ENCODE data around the gene ACOT7. TPM values are rescaled to one million over a fixed set of nuclear protein-coding genes. Genes with fewer than 3 reads are reported as not detected.

ACOT7 gene
- total and polyA plus RNA-seq, 3 donors from 2014 or later = 50.3 to 72.8 (median 52.5) TPM

DNA sequence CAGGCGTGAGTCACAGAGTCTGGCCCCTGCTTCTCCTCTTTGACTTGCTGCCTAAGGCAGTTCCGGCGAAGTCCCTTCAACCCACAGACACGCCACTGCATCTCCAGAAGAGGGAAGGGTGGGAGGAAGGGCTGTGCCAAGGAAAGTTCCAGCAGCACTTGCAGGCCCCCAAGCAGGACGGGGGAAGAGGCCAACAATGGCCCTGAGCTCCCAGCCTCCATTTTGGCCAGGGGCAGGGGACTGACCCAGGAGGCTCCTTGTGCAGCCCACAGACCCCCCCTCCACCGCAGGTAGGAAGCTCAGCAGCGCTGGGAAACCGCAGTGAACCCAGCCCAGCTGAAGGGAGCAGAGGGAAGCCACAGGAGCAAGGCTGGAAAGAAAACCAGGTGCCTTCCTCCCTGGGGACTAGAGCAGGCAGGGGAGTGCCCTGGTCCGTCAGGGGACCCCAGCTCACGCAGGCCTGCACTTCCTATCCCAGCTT is 35.4 kb downstream of the ACOT7 start:
- Histone ChIP-seq H3K36me3 (ENCODE audit: low read depth, missing control alignments) (no peaks in the 10 kb centered on the region), H3K4me3 (no peak overlapping the region), H3K9me3 (no peaks in the 10 kb centered on the region), H3K4me1 (peaks cover 35% of the 10 kb centered on the region), H3K27me3 (no peaks in the 10 kb centered on the region), H3K27ac (no peak overlapping the region)
- TF ChIP-seq, protein P1, sequence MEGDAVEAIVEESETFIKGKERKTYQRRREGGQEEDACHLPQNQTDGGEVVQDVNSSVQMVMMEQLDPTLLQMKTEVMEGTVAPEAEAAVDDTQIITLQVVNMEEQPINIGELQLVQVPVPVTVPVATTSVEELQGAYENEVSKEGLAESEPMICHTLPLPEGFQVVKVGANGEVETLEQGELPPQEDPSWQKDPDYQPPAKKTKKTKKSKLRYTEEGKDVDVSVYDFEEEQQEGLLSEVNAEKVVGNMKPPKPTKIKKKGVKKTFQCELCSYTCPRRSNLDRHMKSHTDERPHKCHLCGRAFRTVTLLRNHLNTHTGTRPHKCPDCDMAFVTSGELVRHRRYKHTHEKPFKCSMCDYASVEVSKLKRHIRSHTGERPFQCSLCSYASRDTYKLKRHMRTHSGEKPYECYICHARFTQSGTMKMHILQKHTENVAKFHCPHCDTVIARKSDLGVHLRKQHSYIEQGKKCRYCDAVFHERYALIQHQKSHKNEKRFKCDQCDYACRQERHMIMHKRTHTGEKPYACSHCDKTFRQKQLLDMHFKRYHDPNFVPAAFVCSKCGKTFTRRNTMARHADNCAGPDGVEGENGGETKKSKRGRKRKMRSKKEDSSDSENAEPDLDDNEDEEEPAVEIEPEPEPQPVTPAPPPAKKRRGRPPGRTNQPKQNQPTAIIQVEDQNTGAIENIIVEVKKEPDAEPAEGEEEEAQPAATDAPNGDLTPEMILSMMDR (IDR thresholded peaks at IDR 0.05) = no peak
- TF ChIP-seq POLR2A (IDR thresholded peaks at IDR 0.05) = no peak
- intact Hi-C loops (cut with DNase I; ENCODE audit: low total_unique reads) = no loop called here
- WGBS, 2 donors = 91% methylated on average over 4 to 10 of the region's 10 CpGs
- DNase-seq = no peak

DNA sequence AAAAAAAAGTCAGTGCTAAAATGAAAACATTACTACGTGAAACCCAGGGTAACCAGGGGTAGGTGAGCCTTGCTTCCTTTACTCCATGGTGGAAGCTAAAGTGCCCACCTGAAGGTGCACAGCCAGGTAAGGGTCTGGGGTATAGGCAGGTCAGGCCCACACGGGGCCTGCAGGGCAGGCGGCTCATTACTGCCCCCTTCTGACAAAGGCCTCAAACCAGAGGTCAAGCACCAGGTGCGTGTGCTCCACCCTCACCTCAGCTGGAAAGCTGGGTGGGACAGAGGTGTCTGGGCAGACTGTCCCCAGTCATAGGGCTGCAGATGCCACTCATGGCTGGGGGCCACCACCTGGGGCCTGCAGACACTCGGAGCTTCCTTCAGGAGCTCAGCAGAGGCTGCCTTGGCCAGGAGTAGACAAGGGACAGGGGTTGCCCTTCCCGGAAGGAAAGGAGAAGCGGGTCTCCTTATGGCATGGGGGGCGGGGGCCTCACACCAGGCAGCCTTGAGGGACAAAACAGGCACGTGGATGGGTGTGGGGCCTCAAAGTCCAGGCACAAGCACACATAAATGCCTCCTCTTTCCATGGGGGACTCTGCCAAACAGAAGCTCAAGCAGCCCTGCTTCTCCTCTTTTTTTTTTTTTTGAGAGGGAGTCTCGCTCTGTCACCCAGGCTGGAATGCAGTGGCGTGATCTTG is 36.2 kb downstream of the ACOT7 start:
- Histone ChIP-seq H3K4me1 (peaks cover 35% of the 10 kb centered on the region), H3K9me3 (no peaks in the 10 kb centered on the region), H3K27ac (no peak overlapping the region), H3K4me3 (no peak overlapping the region), H3K27me3 (no peaks in the 10 kb centered on the region), H3K36me3 (ENCODE audit: low read depth, missing control alignments) (no peaks in the 10 kb centered on the region)
- no peak for DNase-seq
- TF ChIP-seq, protein P1 (IDR thresholded peaks at IDR 0.05) = no peak
- TF ChIP-seq POLR2A (IDR thresholded peaks at IDR 0.05) = no peak
- intact Hi-C loops (cut with DNase I; ENCODE audit: low total_unique reads) = no loop called here
- 87 to 90% methylated on average over 10 to 11 of the region's 11 CpGs for WGBS, 2 donors

DNA sequence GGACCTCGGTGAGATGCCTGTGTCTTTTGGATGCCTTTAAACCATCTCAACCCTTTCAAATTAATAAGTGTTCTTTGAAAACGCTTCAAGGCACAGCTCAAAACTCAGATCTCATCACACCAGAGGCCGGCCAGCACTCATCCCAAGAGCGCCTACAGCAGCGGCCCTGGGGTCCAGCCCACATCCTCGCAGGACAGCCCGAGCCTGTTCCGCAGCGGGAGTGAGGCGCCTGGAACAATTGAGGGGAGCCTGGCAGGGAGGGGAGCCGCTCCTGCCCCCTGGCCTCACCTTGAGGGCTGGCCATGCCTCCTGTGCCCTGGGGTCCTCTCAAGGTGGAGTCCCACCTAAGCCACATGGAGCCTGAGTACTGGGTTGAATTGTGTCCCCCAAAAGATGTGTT is 37.9 kb downstream of the ACOT7 start:
- WGBS, 2 donors = 93 to 94% methylated on average over 11 of the region's 11 CpGs
- Histone ChIP-seq H3K4me3 (no peak overlapping the region), H3K4me1 (peaks cover 50% of the 10 kb centered on the region), H3K36me3 (ENCODE audit: low read depth, missing control alignments) (no peaks in the 10 kb centered on the region), H3K27ac (no peak overlapping the region), H3K9me3 (no peaks in the 10 kb centered on the region), H3K27me3 (no peaks in the 10 kb centered on the region)
- no peak for TF ChIP-seq POLR2A (IDR thresholded peaks at IDR 0.05)
- TF ChIP-seq, protein P1 (IDR thresholded peaks at IDR 0.05) = no peak
- no peak for DNase-seq
- intact Hi-C loops (cut with DNase I; ENCODE audit: low total_unique reads) = no loop called here

DNA sequence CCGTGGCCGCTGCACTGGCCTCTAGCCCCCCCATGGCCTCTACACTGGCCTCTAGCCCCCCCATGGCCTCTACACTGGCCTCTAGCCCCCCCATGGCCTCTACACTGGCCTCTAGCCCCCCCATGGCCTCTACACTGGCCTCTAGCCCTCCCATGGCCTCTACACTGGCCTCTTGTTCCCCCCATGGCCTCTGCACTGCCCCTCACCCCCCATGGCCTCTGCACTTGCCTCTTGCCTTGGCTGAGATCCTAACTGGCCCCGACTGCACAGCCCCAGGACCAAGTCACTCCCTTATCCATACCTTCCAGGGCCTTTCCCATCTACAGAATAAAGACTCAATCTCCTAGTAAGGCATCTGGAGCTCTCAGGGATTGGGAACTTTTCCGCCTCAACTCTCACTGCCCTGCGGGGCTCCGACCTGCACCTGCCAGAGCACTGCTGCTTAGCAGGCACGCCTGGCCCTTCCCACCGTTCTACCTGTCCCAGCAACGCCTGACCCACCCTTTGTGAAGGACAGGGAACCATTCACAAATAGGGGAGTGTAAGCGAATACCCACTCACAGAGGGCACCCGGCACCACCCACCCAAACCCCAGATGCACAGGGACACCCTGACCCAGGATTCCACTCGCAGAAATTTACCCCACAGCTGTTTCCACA is 38.8 kb downstream of the ACOT7 start:
- H3K27me3 ChIP-seq = no peaks in the 10 kb centered on the region
- DNase-seq = no peak
- H3K4me3 ChIP-seq = no peak overlapping the region
- H3K36me3 ChIP-seq (ENCODE audit: low read depth, missing control alignments) = no peaks in the 10 kb centered on the region
- TF ChIP-seq, protein P1 (IDR thresholded peaks at IDR 0.05) = no peak
- no peak for TF ChIP-seq POLR2A (IDR thresholded peaks at IDR 0.05)
- H3K4me1 ChIP-seq = peaks cover 46% of the 10 kb centered on the region
- no peaks in the 10 kb centered on the region for H3K9me3 ChIP-seq
- no peak overlapping the region for H3K27ac ChIP-seq
- intact Hi-C loops (cut with DNase I; ENCODE audit: low total_unique reads) = no loop called here
- 91 to 94% methylated on average over 12 of the region's 12 CpGs for WGBS, 2 donors

All from testis (tissue), 3 donors.